Immature natural killer cell (primary cell): Measurements from ENCODE around the gene RAB4A. TPM values are rescaled to one million over a fixed set of nuclear protein-coding genes. Genes with fewer than 3 reads are reported as not detected.

ENCODE experiments used
- DNase-seq, 3 donors: peaks; one replicate each; pipeline ENCODE4 v3.0.0; 2022; ENCODE audit warnings: mixed read lengths in 1 of 3
- H3K27ac Mint-ChIP-seq, 6 donors: one replicate each; pipeline ENCODE4 v1.8.0; 2020; ENCODE audit warnings: mixed read lengths in 6 of 6, mild to moderate bottlenecking in 5 of 6, inconsistent platforms in 4 of 6, moderate library complexity in 3 of 6
- H3K27me3 Mint-ChIP-seq, 3 donors: one replicate each; pipeline ENCODE4 v1.8.0; 2020 to 2021; ENCODE audit warnings: low read depth in 3 of 3, mild to moderate bottlenecking in 3 of 3, mixed read lengths in 3 of 3, moderate library complexity in 3 of 3, inconsistent platforms in 1 of 3
- H3K36me3 Mint-ChIP-seq, 3 donors: one replicate each; pipeline ENCODE4 v1.8.0; 2020; ENCODE audit warnings: mixed read lengths in 3 of 3, inconsistent platforms in 2 of 3, mild to moderate bottlenecking in 2 of 3
- H3K4me1 Mint-ChIP-seq, 2 donors: one replicate each; pipeline ENCODE4 v1.8.0; 2020; ENCODE audit warnings: inconsistent platforms in 2 of 2, mild to moderate bottlenecking in 2 of 2, mixed read lengths in 2 of 2, moderate library complexity in 1 of 2
- H3K4me3 Mint-ChIP-seq, 5 donors: one replicate each; pipeline ENCODE4 v1.8.0; 2020; ENCODE audit warnings: mild to moderate bottlenecking in 5 of 5, mixed read lengths in 5 of 5, inconsistent platforms in 3 of 5, moderate library complexity in 3 of 5
- H3K9me3 Mint-ChIP-seq, 6 donors: one replicate each; pipeline ENCODE4 v1.8.0; 2020; ENCODE audit warnings: mild to moderate bottlenecking in 6 of 6, mixed read lengths in 6 of 6, inconsistent platforms in 4 of 6, moderate library complexity in 3 of 6
- polyA plus RNA-seq, 3 donors: library from polyadenylated mRNA; unstranded; fragments of 300-500 nt; fragmentation: Illumina TruSeq; gene quantifications; one replicate each; pipeline ENCODE4 v1.2.3, GENCODE V29; 2021

The RAB4A gene
- polyA plus RNA-seq, 3 donors from 2014 or later: 21.7 to 30.1 (median 22.3) TPM

DNA sequence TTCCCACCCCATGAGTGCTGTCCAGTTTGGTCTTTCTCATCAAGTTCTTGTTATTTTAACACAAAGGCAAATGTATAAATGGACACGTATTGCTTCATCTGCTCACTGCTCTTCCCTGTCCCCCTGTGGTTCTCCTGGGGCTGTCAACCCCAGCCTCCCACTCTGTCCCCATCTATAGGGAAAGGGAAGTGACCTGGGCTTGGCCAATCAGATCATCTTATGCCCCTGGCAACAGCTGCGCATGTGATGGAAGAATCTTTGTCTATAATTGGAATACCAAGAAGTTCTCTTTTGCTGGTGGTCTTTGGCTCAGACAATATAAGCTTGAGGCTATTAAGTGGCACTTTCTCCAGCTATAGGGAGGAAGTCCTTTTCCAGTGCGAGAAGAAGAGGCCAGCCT, 76.6 kb downstream of the RAB4A start:
- Mint-ChIP-seq H3K27me3 (peaks cover 2 to 17% (median 9%) of the 10 kb centered on the region in 3 donors), H3K4me3 (no peak overlapping the region), H3K9me3 (no peaks in the 10 kb centered on the region)

DNA sequence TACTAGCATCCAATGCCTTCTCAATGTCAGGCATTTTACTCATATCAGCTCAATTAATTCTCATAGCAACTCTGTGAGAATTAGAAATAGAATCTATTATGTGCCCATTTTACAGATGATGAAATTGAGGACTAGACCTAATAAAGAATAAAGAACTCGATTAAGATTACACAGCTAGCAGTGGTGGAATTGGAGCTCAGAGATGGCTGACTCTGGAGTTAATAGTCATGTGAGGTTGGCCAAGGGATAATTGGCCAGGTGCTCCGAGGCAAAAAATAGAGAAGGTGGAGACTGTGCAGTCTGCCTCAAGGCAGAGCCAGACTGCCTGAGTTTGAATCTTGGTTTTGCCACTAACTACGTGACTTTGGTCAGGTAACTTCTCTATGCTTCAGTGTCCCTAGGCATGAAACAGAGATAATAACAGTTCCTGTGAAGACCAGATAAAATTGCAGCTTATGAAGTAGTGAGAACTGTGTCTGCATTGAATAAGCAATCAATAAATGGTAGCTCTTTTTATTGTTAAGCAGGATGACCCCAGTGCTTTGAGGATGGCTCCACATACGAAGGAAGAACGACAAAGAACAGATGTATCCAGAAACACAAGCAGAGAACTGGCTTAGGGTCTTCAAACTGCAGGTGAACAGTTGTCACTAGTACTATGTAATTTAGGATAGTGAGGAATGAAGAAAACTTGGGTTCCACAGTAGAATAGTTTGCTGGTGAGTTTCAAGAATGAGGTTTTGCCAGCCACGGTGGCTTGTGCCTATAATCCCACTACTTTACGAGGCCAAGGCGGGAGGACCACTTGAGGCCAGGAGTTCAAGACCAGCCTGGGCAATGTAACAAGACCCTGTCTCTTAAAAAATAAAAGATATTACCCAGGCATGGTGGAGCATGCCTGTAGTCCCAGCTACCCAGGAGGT, 78.8 kb downstream of the RAB4A start:
- H3K27ac Mint-ChIP-seq: no peak overlapping the region
- DNase-seq: no peak
- H3K4me3 Mint-ChIP-seq: no peak overlapping the region
- no peaks in the 10 kb centered on the region for H3K4me1 Mint-ChIP-seq
- H3K27me3 Mint-ChIP-seq: peaks cover 2 to 24% (median 7%) of the 10 kb centered on the region in 3 donors
- H3K9me3 Mint-ChIP-seq: peaks cover 0 to 2% (median 0%) of the 10 kb centered on the region in 6 donors
- no peaks in the 10 kb centered on the region for H3K36me3 Mint-ChIP-seq

More for the DNA sequence above, 76.6 kb downstream of the RAB4A start:
- Mint-ChIP-seq H3K27ac (no peak overlapping the region), H3K4me1 (peaks cover 8 to 15% of the 10 kb centered on the region in 2 donors), H3K36me3 (no peaks in the 10 kb centered on the region)
- DNase-seq: no peak

DNA sequence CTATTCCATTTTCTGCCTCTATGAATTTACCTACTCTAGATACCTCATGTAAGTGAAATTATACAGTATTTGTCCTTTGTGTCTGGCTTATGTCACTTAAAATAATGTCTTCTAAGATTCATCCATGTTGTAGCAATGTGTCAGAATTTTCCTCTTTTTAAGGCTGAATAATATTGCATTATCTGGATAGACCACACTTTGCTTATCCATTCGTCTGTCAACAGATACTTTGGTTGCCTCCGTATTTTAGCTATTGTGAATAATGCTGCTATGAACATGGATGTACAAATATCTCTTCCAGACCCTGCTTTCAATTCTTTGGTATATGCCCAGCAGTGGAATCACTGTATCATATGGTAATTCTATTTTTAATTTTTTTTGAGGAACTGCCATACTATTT, 82.1 kb downstream of the RAB4A start:
- Mint-ChIP-seq H3K36me3 (no peaks in the 10 kb centered on the region), H3K4me3 (no peak overlapping the region), H3K4me1 (no peaks in the 10 kb centered on the region), H3K9me3 (peaks cover 0 to 6% (median under 1%) of the 10 kb centered on the region in 6 donors), H3K27ac (no peak overlapping the region), H3K27me3 (peaks cover 3 to 33% (median 11%) of the 10 kb centered on the region in 3 donors)
- DNase-seq: no peak

DNA sequence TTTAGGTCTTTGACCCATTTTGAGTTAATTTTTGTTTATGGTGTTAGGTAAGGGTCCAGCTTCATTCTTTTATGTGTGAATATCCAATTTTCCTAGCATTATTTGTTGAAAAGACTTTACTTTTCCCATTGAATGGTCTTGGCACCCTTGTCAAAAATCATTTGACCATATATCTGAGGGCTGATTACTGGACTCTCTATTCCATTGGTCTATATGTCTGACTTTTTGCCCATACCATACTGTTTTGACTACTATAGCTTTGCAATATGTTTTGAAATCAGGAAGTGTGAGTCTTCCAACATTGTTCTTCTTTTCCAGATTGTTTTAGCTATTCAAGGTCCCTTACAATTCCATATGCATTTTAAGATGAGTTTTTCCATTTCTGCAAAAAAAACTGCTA, 83.3 kb downstream of the RAB4A start:
- Mint-ChIP-seq H3K4me1 (no peaks in the 10 kb centered on the region), H3K27me3 (peaks cover 5 to 36% (median 11%) of the 10 kb centered on the region in 3 donors), H3K27ac (no peak overlapping the region), H3K4me3 (no peak overlapping the region), H3K9me3 (peaks cover 0 to 6% (median under 1%) of the 10 kb centered on the region in 6 donors), H3K36me3 (no peaks in the 10 kb centered on the region)
- DNase-seq: no peak

Other genes with a start within 250 kb of the RAB4A start
- 1 to 10 TPM; 1.6 to 2.7 (median 1.8) TPM for gene CCSAP, start 71.9 kb downstream of the RAB4A start, polyA plus RNA-seq
- not detected for gene ACTA1, start 163.0 kb downstream of the RAB4A start, polyA plus RNA-seq
- 10 to 100 TPM; 17.5 to 20.0 (median 18.5) TPM for gene NUP133, start 237.2 kb downstream of the RAB4A start, polyA plus RNA-seq